Brain microvascular endothelial cell (primary cell): ENCODE data around the gene CALML4.

Source experiments
- DNase-seq: peaks from one replicate; pipeline ENCODE4 v3.0.0-alpha.2; 2020
- H3K27ac ChIP-seq: fragments of 250-450 bp; sonication (Bioruptor Pico); 2 replicates; pipeline ENCODE4 v1.5.1; 2020; ENCODE audit warnings: mild to moderate bottlenecking, moderate library complexity
- H3K27me3 ChIP-seq: fragments of 250-450 bp; sonication (Bioruptor Pico); replicated peaks from 2 replicates; pipeline ENCODE4 v1.5.1; 2020; ENCODE audit warnings: mild to moderate bottlenecking
- H3K36me3 ChIP-seq: fragments of 250-450 bp; sonication (Bioruptor Pico); replicated peaks from 2 replicates; pipeline ENCODE4 v1.5.1; 2020; ENCODE audit warnings: mild to moderate bottlenecking
- H3K4me3 ChIP-seq: 2 replicates; pipeline ENCODE4 v1.5.1; 2011; ENCODE audit warnings: low read depth, mild to moderate bottlenecking, control low read depth, low read length, moderate library complexity
- CTCF ChIP-seq: IDR thresholded peaks from 2 replicates; pipeline ENCODE4 v1.5.1; 2011; ENCODE audit warnings: low read depth, mild to moderate bottlenecking, moderate library complexity, low read length, control low read depth, inconsistent platforms; ENCODE audit errors: missing control alignments
- in situ Hi-C: cut with HindIII; loops from 2 replicates; pipeline ENCODE4 v1.10.0; 2017; ENCODE audit warnings: low sequenced_read_pairs, low pct_ligation_motif_present

Gene CALML4

GRCh38 chr15:68154923-68155559, 50.1 kb downstream of the CALML4 start:
- Histone ChIP-seq H3K36me3 (peaks cover 7% of the 10 kb centered on the region), H3K27ac (no peak overlapping the region), H3K4me3 (no peak overlapping the region), H3K27me3 (no peaks in the 10 kb centered on the region)
- TF ChIP-seq CTCF: peak; percentile 81
- peak; percentile 40 for DNase-seq
- in situ Hi-C loops: no loop called here

- Histone ChIP-seq H3K27me3 (no peaks in the 10 kb centered on the region), H3K27ac (no peak overlapping the region), H3K36me3 (peaks cover 7% of the 10 kb centered on the region), H3K4me3 (no peak overlapping the region)
- no peak for DNase-seq
- in situ Hi-C loops: no loop called here
- TF ChIP-seq CTCF: no peak
Observed at GRCh38 chr15:68152342-68152741, 52.8 kb downstream of the CALML4 start.

GRCh38 chr15:68151277-68151676, 53.9 kb downstream of the CALML4 start:
- Histone ChIP-seq H3K27ac (no peak overlapping the region), H3K27me3 (no peaks in the 10 kb centered on the region), H3K36me3 (peaks cover 7% of the 10 kb centered on the region), H3K4me3 (no peak overlapping the region)
- peak; percentile 7 for DNase-seq
- TF ChIP-seq CTCF: no peak
- in situ Hi-C loops: no loop called here

GRCh38 chr15:68150187-68150586, 54.9 kb downstream of the CALML4 start:
- Histone ChIP-seq H3K27me3 (no peaks in the 10 kb centered on the region), H3K36me3 (no peaks in the 10 kb centered on the region), H3K27ac (no peak overlapping the region), H3K4me3 (no peak overlapping the region)
- DNase-seq: no peak
- in situ Hi-C loops: no loop called here
- TF ChIP-seq CTCF: no peak

GRCh38 chr15:68149059-68149458, 56.1 kb downstream of the CALML4 start:
- Histone ChIP-seq H3K4me3 (no peak overlapping the region), H3K27ac (no peak overlapping the region), H3K36me3 (no peaks in the 10 kb centered on the region), H3K27me3 (no peaks in the 10 kb centered on the region)
- peak; percentile 20 for DNase-seq
- TF ChIP-seq CTCF: no peak
- in situ Hi-C loops: no loop called here

GRCh38 chr15:68148039-68148438, 57.1 kb downstream of the CALML4 start:
- TF ChIP-seq CTCF: no peak
- Histone ChIP-seq H3K36me3 (no peaks in the 10 kb centered on the region), H3K4me3 (no peak overlapping the region), H3K27me3 (no peaks in the 10 kb centered on the region), H3K27ac (no peak overlapping the region)
- in situ Hi-C loops: no loop called here
- DNase-seq: no peak
